Raji (cell line): ENCODE results near the gene PGBD1.

ENCODE experiments used
- POLR2A ChIP-seq: IDR thresholded peaks from 2 replicates; pipeline ENCODE4 v1.6.1; 2011; ENCODE audit warnings: low read depth, low read length, control low read depth; ENCODE audit not compliant: insufficient read depth

The PGBD1 gene

GRCh38 chr6:28311139-28311823 lies 29.9 kb downstream of the PGBD1 start:
- TF ChIP-seq POLR2A = no peak

DNA sequence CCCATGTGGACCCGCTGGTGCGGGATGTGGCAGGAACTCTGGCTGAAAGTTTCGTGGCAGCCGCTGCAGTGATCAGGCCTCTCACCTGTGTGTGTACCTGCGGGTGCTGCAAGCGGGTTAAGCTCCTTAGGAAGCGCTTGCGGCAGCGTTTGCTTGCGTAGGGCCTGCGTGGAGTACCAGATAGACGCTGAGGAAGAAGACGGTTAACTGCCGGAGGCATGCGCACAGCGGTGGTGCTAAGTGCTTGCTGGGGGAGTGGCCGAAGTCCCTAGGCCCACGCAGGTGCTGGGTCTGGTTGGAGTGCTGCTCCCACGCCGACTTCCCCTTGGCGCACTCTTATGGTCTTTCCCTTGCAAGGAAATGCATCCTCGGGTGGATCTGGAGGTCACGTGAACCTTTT lies 31.6 kb downstream of the PGBD1 start:
- no peak for TF ChIP-seq POLR2A

DNA sequence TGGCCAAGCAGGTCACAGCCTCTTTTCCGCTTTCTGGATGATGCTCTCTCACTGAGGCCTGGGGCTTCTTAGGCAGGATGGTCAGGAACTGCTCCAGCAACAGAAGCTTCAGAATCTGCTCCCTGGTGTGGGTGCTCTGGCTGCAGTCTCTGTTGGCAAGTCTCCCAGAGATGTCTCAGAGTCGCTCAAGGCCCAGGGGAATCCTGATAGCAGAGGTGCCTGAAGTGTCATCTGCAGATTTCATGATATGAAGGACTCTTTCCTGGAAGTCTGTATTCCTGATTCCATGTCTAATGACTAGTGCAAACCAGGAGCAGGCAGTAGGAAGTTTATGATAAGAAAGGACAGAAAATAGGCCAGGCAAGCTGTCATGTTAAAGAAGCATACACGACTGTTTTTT lies 34.3 kb downstream of the PGBD1 start:
- no peak for TF ChIP-seq POLR2A

DNA sequence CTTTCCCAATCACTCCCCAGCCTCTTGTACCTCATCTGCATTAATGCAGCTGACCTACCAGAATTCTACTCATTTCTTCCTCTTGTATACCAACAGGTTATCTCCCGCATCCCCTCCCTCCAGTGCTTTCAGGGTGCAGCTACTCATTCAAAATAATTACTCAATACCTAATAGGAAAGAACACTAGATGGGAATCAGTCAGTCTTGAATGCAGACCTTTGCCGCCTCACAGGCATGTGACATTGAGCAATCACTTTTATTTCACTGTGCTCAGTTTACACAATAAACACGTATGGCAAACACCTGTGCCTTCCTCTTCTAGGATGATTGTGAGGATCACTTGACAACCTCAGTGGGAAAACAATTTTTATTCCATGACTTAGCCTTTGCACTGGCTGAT lies 41.3 kb downstream of the PGBD1 start:
- TF ChIP-seq POLR2A = no peak

GRCh38 chr6:28323813-28324424 lies 42.5 kb downstream of the PGBD1 start:
- TF ChIP-seq POLR2A = no peak

DNA sequence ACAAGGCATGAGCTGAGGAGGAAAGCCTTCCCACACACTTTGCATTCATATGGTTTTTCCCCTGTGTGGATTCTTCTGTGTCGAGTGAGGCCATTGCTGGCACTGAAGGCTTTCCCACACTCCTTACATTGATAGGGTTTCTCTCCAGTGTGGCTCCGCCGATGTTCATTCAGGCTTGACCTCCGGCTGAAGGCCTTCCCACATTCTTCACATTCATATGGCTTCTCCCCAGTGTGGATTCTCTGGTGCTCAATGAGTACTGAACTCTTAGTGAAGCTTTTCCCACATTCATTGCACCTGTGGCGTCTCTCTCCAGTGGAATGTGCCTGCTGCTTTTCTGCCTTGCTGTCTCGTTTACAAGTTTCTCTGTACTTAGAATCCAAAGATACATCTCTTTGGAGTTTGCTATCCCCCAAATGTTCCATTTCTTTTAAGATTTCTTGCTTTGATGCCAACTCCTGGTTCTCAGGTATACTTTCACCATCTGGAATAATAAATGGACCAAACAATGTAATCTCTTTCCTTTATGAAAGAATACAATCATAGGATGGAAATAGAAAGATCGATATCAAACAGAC lies 45.1 kb downstream of the PGBD1 start:
- TF ChIP-seq POLR2A = no peak

DNA sequence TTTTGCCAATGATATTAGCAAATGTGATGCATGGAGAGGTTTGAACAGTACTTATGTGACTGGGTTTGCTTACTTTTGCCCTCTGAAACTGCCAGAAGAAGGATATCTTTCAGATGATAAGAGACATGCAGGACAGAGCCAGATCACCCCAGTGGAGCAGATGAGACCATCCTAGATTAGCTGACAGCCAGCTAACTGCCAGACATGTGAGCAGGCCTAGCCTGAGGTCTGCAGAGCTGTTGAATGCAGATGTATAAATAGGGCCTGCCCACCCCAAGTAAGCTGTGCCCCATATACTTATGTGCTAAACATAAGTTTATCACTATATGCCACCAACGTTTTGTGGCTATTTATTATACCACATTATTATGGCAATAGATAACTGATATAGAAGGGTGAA lies 48.7 kb downstream of the PGBD1 start:
- TF ChIP-seq POLR2A = no peak

DNA sequence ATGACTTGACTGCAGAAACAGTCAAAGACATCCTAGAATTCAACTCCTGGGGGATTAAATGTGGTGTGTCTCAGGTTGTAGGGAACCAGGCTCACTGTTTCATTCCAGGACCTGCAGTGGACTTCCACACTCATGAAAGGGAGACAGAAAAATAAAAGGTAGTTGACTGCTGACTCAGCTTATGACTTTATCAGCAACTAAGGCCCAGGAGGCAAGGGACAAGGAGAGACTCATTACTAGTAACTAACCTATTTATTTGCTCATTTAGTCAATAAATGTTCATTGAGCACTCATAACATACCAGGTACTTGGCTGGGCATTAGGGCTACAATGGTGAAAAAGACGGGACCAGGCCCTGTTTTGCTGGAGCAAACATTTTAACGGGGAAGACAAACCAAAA lies 51.7 kb downstream of the PGBD1 start:
- no peak for TF ChIP-seq POLR2A

DNA sequence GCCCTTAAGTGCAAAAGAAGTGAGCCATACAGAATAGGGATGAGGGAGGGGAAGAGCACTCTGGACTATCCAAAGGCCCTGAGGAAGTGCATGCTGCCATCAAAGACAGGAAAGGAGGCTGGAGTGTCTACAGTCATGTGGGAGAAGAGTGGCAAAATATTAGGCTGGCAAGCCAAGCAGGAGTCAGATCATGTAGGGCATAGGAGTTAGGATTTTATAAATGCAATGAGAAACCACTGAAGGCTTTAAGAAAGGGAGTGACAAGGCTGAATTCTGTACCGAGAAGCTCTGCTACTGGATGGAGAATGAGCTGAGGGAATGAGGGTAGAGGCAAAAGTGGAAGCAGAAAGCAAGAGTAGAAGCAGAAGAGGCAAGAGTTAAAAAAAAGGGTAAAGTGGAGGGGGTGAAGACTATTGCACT lies 52.2 kb downstream of the PGBD1 start:
- TF ChIP-seq POLR2A = no peak

GRCh38 chr6:28334286-28335039 lies 53.1 kb downstream of the PGBD1 start:
- TF ChIP-seq POLR2A = no peak

DNA sequence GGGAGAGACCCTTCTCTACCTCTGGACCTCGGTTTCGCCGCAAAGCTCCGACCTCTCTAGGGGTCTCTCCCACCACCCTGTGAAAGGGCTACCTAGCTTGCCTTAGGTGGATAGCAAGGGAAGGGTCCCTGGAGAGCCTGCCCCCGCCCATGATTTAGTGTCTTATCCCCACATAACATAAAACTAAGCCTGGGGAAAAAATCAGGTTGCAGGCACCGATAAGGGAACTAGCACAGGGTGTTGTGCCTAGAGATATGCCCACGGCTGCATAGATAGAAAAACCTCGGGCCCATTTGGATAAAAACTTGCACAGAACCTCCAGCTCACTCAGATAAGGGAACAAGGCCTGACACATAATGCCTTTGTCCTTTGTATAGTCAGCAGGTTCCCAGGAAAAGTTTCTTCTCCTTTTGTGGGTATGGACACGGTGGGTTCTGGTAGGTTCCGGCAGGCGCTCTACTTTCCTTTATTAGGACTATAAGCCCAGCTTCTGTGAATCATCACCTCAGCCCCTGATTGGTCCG lies 53.7 kb downstream of the PGBD1 start:
- TF ChIP-seq POLR2A = no peak

DNA sequence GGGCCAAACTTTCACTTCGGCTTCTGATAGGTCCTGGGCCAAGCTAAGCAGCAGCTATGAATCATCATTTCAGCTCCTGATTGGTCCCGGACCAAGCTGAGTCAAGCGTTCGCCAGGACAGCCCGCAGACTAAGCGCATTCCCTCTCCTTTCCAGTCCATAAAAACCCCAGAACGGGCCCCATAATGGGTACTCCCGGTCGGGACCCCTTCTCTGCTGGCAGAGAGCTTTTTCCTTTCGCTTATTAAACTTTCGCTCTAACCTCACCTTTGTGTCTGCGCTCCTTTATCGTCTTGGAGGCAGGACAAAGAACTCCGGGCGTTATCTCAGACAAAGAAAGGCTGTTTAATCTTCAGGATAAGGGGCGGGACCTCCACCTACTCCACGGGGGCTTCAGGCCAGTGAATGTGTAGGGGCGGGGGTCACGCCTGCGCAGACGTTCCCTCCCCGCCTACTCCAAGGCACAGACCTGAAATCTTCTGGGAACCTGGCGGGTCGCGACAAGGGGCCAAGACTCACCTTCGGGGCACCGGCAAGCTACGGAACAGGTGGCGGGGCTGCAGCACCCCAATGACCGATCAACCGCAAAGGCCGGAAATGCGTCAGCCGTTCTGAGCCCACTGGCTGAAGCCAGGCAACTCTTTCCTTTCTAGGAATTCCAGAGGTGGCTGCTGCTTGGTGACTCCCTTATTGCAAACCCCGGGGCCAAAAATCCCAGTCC lies 54.4 kb downstream of the PGBD1 start, which contains the start of gene ZSCAN31:
Gene ZSCAN31, minus strand, starts transcription at position 585 of the 720 bp plus-strand sequence. CDS start 6,465 bp downstream, outside the sequence.
- TF ChIP-seq POLR2A = no peak

DNA sequence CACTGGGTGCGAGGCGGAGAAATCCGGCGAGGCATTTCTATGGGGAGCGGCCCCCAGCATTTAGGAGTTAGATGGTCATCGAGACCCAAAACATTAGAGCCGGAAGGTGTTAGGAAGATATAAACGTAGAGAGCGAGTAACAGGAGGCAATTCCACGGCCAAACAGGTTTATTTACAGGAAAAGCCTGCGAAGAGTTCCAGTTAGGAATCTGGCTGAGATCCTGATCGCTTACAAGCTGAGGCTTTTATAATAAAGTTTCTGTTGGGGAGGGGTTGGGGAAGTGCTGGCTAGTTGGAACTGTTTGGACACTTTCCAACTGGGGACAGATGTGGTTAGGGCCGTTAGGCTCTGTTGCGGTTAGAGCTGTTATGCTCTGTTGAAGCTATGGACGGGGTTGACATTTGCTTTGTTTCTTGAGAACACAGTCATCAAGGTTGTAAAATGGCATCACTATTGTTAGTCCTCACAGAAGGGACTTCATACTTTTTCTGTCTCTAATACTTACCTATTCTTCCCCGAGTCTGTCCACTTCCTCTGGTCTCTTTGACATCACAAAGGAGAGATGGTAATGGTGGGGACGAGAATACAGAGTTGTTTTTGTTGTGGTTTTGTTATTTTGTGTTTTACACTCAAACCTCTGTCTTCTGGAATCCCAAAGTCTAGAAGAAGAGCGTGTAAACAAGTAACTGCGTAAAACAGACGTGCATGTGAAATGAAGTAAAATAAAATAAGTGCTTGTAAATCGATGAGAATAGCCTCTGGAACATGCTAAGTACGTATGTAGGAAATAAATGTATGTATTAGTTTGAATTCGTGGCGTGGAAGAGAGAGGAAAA lies 55.1 kb downstream of the PGBD1 start:
- no peak for TF ChIP-seq POLR2A

GRCh38 chr6:28337121-28337520 lies 55.7 kb downstream of the PGBD1 start:
- TF ChIP-seq POLR2A = no peak
